ENCODE data around the gene STAT5A. TPM values are rescaled to one million over a fixed set of nuclear protein-coding genes. Genes with fewer than 3 reads are reported as not detected.

Gene STAT5A
- total and polyA plus RNA-seq, 9 of the 15 experiments (the other 6 are each of a cell fraction or from before 2014, with no cell fraction given), result 79.9 to 415 (median 196) TPM

- BruUV-seq (replicated peaks), result TSS peak; percentile 54
- Histone ChIP-seq H3K36me3 (ENCODE audit: control insufficient read depth, insufficient read depth, low read length) (peaks cover 42% of the 10 kb centered on the region), H2AFZ (ENCODE audit: low read depth, low read length) (no peak overlapping the region), H3K4me2 (ENCODE audit: insufficient read depth, low read length) (peak overlapping the region; percentile 95), H3K9me1 (ENCODE audit: control insufficient read depth, insufficient read depth, low read length) (no peaks in the 10 kb centered on the region), H3K4me1 (replicated peaks in 1 of 2; ENCODE audit: control insufficient read depth in 2 of 2, insufficient read depth in 2 of 2, low read length in 2 of 2) (peaks cover 11 to 18% of the 10 kb centered on the region in 2 experiments), H3K9me3 (replicated peaks; ENCODE audit: control insufficient read depth, insufficient read depth, low read depth, low read length) (no peaks in the 10 kb centered on the region), H3K79me2 (ENCODE audit: control insufficient read depth, insufficient read depth, low read length) (peaks cover 85% of the 10 kb centered on the region), H3K27me3 (ENCODE audit: control insufficient read depth in 2 of 2, insufficient read depth in 2 of 2, low read length in 2 of 2) (no peaks in the 10 kb centered on the region), H3K27ac (ENCODE audit: extremely low read depth, low read depth, low read length) (peak overlapping the region; percentile 93), H4K20me1 (replicated peaks; ENCODE audit: control insufficient read depth, insufficient read depth, low read length) (no peaks in the 10 kb centered on the region), H3K9ac (ENCODE audit: insufficient read depth in 1 of 2, low read depth in 2 of 2, low read length in 2 of 2) (peak overlapping the region; percentile 84 to 95), H3K4me3 (peak overlapping the region; percentile 81)
- DNase-seq (ENCODE audit: extremely low read depth in 1 of 4, low spot score in 3 of 4) (no peak), FAIRE-seq (peak; percentile 6), ATAC-seq (peak; percentile 9)
- WGBS (ENCODE audit: insufficient coverage, low coverage, missing lambda C conversion rate), result under 1% methylated on average over 13 of the region's 13 CpGs
- POLR2A ChIA-PET, result interaction anchor here (0.6 to 2.5 kb wide), 16 partner anchors 8 to 541 kb away, joined by 3 to 11 read pairs (median 4); partner anchors contain the start of genes STAT3 and STAT5A
- in situ Hi-C loops (cut with MboI), result no loop called here
- CTCF ChIA-PET (ENCODE audit: low intra/inter-chr PET ratio), result no interaction called here
- intact Hi-C loops (cut with micrococcal nuclease), result loop anchor here (1.0 kb wide), 1 partner anchor 37 kb away; no protein-coding TSS in a partner anchor
- TF ChIP-seq PHF8 (IDR thresholded peaks at IDR 0.05; ENCODE audit: borderline replicate concordance, low read length) (no peak), MLLT1 (IDR thresholded peaks at IDR 0.05) (peak; percentile 9 to 97), ARNT (IDR thresholded peaks at IDR 0.05) (peak in 1 of 2 experiments; percentile 58; a peak in 1 of 4 replicates), ZNF316 (IDR thresholded peaks at IDR 0.05) (peak; percentile 43; the same call in 1 of the 2 replicates), ZNF639 (CRISPR knock-in tag; conservative IDR thresholded peaks at IDR 0.05 in 1 of 2, IDR thresholded peaks at IDR 0.05 in 1 of 2) (peak in 1 of 2 experiments; percentile 28; a peak in 1 of 4 replicates), ZNF318 (IDR thresholded peaks at IDR 0.05; ENCODE audit: borderline replicate concordance in 1 of 2, low read depth in 1 of 2) (0 out of 4 replicates have a peak, but pooled peaks of 1 of the 2 experiments have one; percentile 42), FOS (IDR thresholded peaks at IDR 0.05; ENCODE audit: extremely low read depth, insufficient read length) (no peak), ASH1L (IDR thresholded peaks at IDR 0.05; ENCODE audit: borderline replicate concordance, low read depth, partially characterized antibody) (peak; percentile 16), BCOR (IDR thresholded peaks at IDR 0.05) (0 out of 2 replicates have a peak, but pooled peaks have one; percentile 44)
Observed at GRCh38 chr17:42274812-42275526, 13.3 kb upstream of the STAT5A start.

Measured in K562 (cell line).